Lung (tissue), 12 donors: ENCODE results near the gene MCAT. TPM values are rescaled to one million over a fixed set of nuclear protein-coding genes. Genes with fewer than 3 reads are reported as not detected.

Source experiments
- ATAC-seq: fragments of 200-7000 bp; cut with Tn5 transposase; one replicate; pipeline ENCODE4 v1.9.1; 2020; ENCODE audit warnings: moderate number of reproducible peaks; ENCODE audit not compliant: insufficient read depth, low FRiP score
- DNase-seq, 3 donors: peaks; one replicate each; pipeline ENCODE4 v3.0.0-alpha.2; 2013 to 2017
- H3K27ac ChIP-seq, 2 donors: one replicate each; pipeline ENCODE4 v1.5.1; 2013; ENCODE audit warnings: mild to moderate bottlenecking in 2 of 2, moderate library complexity in 2 of 2, control low read depth in 1 of 2, inconsistent platforms in 1 of 2, low read depth in 1 of 2, low read length in 1 of 2
- H3K27me3 ChIP-seq, 3 donors: one replicate each; pipeline ENCODE4 v1.5.1; 2013; ENCODE audit warnings: low read length in 2 of 3; ENCODE audit not compliant: control insufficient read depth in 3 of 3, insufficient read depth in 3 of 3
- H3K36me3 ChIP-seq, 4 donors: one replicate each; pipeline ENCODE4 v1.5.1; 2013; ENCODE audit warnings: low read length in 4 of 4, mild to moderate bottlenecking in 1 of 4, moderate library complexity in 1 of 4; ENCODE audit not compliant: control insufficient read depth in 4 of 4, insufficient read depth in 4 of 4
- H3K4me1 ChIP-seq, 5 donors: one replicate each; pipeline ENCODE4 v1.5.1; 2013; ENCODE audit warnings: low read length in 5 of 5, mild to moderate bottlenecking in 2 of 5, moderate library complexity in 1 of 5; ENCODE audit not compliant: control insufficient read depth in 5 of 5, insufficient read depth in 5 of 5
- H3K4me3 ChIP-seq: one replicate; pipeline ENCODE4 v1.5.1; 2013; ENCODE audit warnings: mild to moderate bottlenecking, control low read depth, moderate library complexity
- H3K9ac ChIP-seq, 2 donors: one replicate each; pipeline ENCODE4 v1.5.1; 2013; ENCODE audit warnings: low read length in 2 of 2, control low read depth in 1 of 2; ENCODE audit not compliant: insufficient read depth in 1 of 2
- H3K9me3 ChIP-seq, 4 donors: one replicate each; pipeline ENCODE4 v1.5.1; 2013; ENCODE audit warnings: low read length in 3 of 4, mild to moderate bottlenecking in 1 of 4, moderate library complexity in 1 of 4; ENCODE audit not compliant: control insufficient read depth in 4 of 4, insufficient read depth in 3 of 4
- WGBS, 2 donors: extraction: QIAGEN DNeasy Blood & Tissue Kit; methylation state at CpG; one replicate each; pipeline ENCODE4 v1.1.7; 2013; 5-methylcytosine and 5-hydroxymethylcytosine counted together
- polyA plus RNA-seq, 2 donors: library from polyadenylated mRNA; stranded (reverse); fragments of 200-250 nt; gene quantifications; one replicate each; pipeline ENCODE4 v1.2.1, GENCODE V29; 2013
- total RNA-seq, 2 donors: library from RNA; depleted of rRNA in 1 of 2; stranded (reverse); fragments of >200 nt in 1 of 2; gene quantifications; one replicate each; pipeline ENCODE4 v1.2.1, GENCODE V29; 2014 to 2021
- TF ChIP-seq, protein P1 (sequence below): IDR thresholded peaks from 2 replicates; pipeline ENCODE4 v1.5.1; 2012; ENCODE audit warnings: mild to moderate bottlenecking; ENCODE audit errors: control extremely low read depth, extremely low read depth
- donor health status: control.
- donor health status: control.
- donor health status: Bipolar disorder and iron deficiency.
- donor health status: healthy.
- donor health status: DM: yes; HTN: yes; CAD: no.

The MCAT gene
- total and polyA plus RNA-seq, 4 donors, result 15.6 to 23.9 (median 21.0) TPM

DNA sequence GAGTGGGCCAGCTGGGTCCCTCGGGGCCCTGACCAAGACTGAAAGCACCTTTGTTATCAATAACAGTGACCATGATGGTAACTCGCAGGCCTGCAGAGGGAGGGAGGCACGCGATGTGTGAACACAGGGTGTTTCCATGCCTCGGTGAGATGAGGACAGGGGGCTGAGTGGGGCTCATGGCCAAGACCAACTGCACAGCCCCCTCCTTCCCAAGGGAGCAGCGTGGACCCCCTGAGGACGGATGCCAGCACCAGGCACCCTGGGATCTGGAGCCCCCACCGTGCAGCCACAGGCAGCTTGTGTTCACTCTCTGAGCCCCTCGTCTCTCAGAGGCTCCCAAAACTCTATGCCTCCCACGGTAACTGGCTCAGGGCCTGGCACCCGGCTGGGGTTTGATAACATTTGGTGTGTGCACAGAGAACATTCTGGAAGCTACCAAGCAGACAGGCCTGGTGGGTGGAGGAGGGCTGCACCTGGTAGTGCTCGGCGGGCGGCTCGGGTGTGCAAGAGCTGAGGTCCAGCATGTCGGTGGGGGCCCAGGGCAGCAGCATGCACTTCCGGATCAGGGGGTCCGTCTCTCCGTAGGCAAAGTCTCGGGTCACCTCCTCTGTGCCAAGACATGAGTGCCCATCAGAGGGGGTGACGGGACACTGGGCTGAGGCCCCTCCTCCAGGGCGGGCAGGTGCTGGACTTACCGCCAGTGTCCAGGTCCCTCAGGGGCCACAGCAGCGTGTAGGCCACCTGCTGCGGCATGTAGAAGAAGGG is 36.1 kb upstream of the MCAT start:
- H3K27me3 ChIP-seq, result no peaks in the 10 kb centered on the region
- 96% methylated on average over 25 of the region's 25 CpGs for WGBS, 2 donors
- DNase-seq (no peak), ATAC-seq (no peak)
- TF ChIP-seq, protein P1, sequence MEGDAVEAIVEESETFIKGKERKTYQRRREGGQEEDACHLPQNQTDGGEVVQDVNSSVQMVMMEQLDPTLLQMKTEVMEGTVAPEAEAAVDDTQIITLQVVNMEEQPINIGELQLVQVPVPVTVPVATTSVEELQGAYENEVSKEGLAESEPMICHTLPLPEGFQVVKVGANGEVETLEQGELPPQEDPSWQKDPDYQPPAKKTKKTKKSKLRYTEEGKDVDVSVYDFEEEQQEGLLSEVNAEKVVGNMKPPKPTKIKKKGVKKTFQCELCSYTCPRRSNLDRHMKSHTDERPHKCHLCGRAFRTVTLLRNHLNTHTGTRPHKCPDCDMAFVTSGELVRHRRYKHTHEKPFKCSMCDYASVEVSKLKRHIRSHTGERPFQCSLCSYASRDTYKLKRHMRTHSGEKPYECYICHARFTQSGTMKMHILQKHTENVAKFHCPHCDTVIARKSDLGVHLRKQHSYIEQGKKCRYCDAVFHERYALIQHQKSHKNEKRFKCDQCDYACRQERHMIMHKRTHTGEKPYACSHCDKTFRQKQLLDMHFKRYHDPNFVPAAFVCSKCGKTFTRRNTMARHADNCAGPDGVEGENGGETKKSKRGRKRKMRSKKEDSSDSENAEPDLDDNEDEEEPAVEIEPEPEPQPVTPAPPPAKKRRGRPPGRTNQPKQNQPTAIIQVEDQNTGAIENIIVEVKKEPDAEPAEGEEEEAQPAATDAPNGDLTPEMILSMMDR, result no peak
- H3K9me3 ChIP-seq, result peaks cover 0 to 2% (median 0%) of the 10 kb centered on the region in 4 donors
- H3K27ac ChIP-seq, result no peak overlapping the region
- H3K9ac ChIP-seq, result no peak overlapping the region
- H3K36me3 ChIP-seq, result peaks cover 0 to 34% (median 18%) of the 10 kb centered on the region in 4 donors
- no peak overlapping the region for H3K4me3 ChIP-seq
- H3K4me1 ChIP-seq, result peaks cover 0 to 13% (median 0%) of the 10 kb centered on the region in 5 donors

DNA sequence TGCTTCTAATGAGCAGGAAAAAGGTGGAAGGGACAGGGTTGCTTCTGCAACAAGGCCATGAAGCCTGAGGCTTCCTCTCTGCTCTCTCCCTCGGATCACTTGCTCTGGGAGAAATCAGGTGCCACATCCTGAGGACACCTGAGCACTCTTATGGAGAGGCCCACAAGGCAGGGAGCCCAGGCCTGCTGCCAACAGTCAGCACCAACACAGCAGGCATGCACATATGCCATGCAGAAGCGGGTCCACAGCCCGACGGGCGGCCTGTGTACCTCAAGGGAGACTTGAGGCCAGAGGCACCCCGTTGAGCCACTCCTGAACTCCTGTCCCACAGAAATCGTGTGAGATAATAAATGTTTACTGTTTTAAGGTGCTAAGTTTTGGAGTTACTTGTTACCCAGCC is 34.3 kb upstream of the MCAT start:
- Histone ChIP-seq H3K9me3 (peaks cover 0 to 2% (median 0%) of the 10 kb centered on the region in 4 donors), H3K9ac (no peak overlapping the region), H3K4me1 (peaks cover 0 to 8% (median 0%) of the 10 kb centered on the region in 5 donors), H3K27me3 (no peaks in the 10 kb centered on the region), H3K27ac (no peak overlapping the region), H3K36me3 (peaks cover 0 to 47% (median 23%) of the 10 kb centered on the region in 4 donors), H3K4me3 (no peak overlapping the region)
- DNase-seq, result no peak
- TF ChIP-seq, protein P1, result no peak
- 74 to 88% methylated on average over 7 of the region's 7 CpGs for WGBS, 2 donors
- ATAC-seq, result no peak

GRCh38 chr22:43176090-43176489 is 32.9 kb upstream of the MCAT start:
- TF ChIP-seq, protein P1, result no peak
- no peak for DNase-seq

More at GRCh38 chr22:43176090-43176489, 32.9 kb upstream of the MCAT start:
- Histone ChIP-seq H3K36me3 (peaks cover 0 to 59% (median 27%) of the 10 kb centered on the region in 4 donors), H3K9me3 (peaks cover 0 to 3% (median 0%) of the 10 kb centered on the region in 4 donors), H3K4me3 (no peak overlapping the region), H3K27ac (no peak overlapping the region), H3K9ac (no peak overlapping the region), H3K4me1 (peaks cover 0 to 5% (median 0%) of the 10 kb centered on the region in 5 donors), H3K27me3 (no peaks in the 10 kb centered on the region)
- no peak for ATAC-seq
- WGBS, 2 donors, result 79 to 83% methylated on average over 15 of the region's 15 CpGs
